ENCODE measurements around the gene ENOPH1.

Gene ENOPH1

GRCh38 chr4:82450966-82451755 lies 20.8 kb downstream of the ENOPH1 start:
- Histone ChIP-seq H3K4me3 (ENCODE audit: low read depth, low read length) (no peak overlapping the region), H3K4me1 (ENCODE audit: control insufficient read depth, insufficient read depth, low read length) (no peaks in the 10 kb centered on the region), H3K9me3 (ENCODE audit: control insufficient read depth, insufficient read depth, low read depth, low read length) (no peaks in the 10 kb centered on the region), H3K36me3 (ENCODE audit: control insufficient read depth in 2 of 2, insufficient read depth in 1 of 2, low read length in 2 of 2) (peaks cover 0 to 68% of the 10 kb centered on the region in 2 experiments), H3K27ac (ENCODE audit: extremely low read depth, low read depth, low read length) (no peak overlapping the region)
- ChIA-PET CTCF (interaction anchor here (0.7 kb wide), 1 partner anchor 12 kb away, joined by 3 read pairs; no protein-coding TSS in a partner anchor), POLR2A (no interaction called here)
- TF ChIP-seq, protein P1, sequence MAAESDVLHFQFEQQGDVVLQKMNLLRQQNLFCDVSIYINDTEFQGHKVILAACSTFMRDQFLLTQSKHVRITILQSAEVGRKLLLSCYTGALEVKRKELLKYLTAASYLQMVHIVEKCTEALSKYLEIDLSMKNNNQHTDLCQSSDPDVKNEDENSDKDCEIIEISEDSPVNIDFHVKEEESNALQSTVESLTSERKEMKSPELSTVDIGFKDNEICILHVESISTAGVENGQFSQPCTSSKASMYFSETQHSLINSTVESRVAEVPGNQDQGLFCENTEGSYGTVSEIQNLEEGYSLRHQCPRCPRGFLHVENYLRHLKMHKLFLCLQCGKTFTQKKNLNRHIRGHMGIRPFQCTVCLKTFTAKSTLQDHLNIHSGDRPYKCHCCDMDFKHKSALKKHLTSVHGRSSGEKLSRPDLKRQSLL (tag by site-specific recombination; IDR thresholded peaks at IDR 0.05): no peak

- Histone ChIP-seq H3K27ac (ENCODE audit: extremely low read depth, low read depth, low read length) (no peak overlapping the region), H3K36me3 (ENCODE audit: control insufficient read depth in 2 of 2, insufficient read depth in 1 of 2, low read length in 2 of 2) (peaks cover 2 to 77% of the 10 kb centered on the region in 2 experiments), H3K4me1 (ENCODE audit: control insufficient read depth, insufficient read depth, low read length) (no peaks in the 10 kb centered on the region), H3K4me3 (ENCODE audit: low read depth, low read length) (no peak overlapping the region), H3K9me3 (ENCODE audit: control insufficient read depth, insufficient read depth, low read depth, low read length) (no peaks in the 10 kb centered on the region)
- POLR2A ChIA-PET: no interaction called here
- TF ChIP-seq ZSCAN30 (tag by site-specific recombination; IDR thresholded peaks at IDR 0.05) (no peak), ZNF626 (tag by site-specific recombination; IDR thresholded peaks at IDR 0.05) (no peak), ZNF629 (tag by site-specific recombination; IDR thresholded peaks at IDR 0.05) (no peak), ZNF747 (tag by site-specific recombination; IDR thresholded peaks at IDR 0.05) (no peak), ZNF202 (tag by site-specific recombination; IDR thresholded peaks at IDR 0.05; ENCODE audit: borderline replicate concordance) (no peak), ZNF211 (tag by site-specific recombination; IDR thresholded peaks at IDR 0.05; ENCODE audit: low read depth) (no peak)
- TF ChIP-seq, protein P2, sequence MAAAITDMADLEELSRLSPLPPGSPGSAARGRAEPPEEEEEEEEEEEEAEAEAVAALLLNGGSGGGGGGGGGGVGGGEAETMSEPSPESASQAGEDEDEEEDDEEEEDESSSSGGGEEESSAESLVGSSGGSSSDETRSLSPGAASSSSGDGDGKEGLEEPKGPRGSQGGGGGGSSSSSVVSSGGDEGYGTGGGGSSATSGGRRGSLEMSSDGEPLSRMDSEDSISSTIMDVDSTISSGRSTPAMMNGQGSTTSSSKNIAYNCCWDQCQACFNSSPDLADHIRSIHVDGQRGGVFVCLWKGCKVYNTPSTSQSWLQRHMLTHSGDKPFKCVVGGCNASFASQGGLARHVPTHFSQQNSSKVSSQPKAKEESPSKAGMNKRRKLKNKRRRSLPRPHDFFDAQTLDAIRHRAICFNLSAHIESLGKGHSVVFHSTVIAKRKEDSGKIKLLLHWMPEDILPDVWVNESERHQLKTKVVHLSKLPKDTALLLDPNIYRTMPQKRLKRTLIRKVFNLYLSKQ (tag by site-specific recombination; IDR thresholded peaks at IDR 0.05; ENCODE audit: borderline replicate concordance): no peak
- TF ChIP-seq, protein P3, sequence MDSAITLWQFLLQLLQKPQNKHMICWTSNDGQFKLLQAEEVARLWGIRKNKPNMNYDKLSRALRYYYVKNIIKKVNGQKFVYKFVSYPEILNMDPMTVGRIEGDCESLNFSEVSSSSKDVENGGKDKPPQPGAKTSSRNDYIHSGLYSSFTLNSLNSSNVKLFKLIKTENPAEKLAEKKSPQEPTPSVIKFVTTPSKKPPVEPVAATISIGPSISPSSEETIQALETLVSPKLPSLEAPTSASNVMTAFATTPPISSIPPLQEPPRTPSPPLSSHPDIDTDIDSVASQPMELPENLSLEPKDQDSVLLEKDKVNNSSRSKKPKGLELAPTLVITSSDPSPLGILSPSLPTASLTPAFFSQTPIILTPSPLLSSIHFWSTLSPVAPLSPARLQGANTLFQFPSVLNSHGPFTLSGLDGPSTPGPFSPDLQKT (IDR thresholded peaks at IDR 0.05; ENCODE audit: borderline replicate concordance, low read depth, low read length): no peak
- CTCF ChIA-PET: interaction anchor here (0.7 kb wide), 1 partner anchor 71 kb away, joined by 4 read pairs; no protein-coding TSS in a partner anchor
Measured at GRCh38 chr4:82452026-82452425, 21.6 kb downstream of the ENOPH1 start.

GRCh38 chr4:82457266-82457665 lies 26.9 kb downstream of the ENOPH1 start:
- ChIA-PET CTCF (no interaction called here), POLR2A (no interaction called here)
- no peaks in the 10 kb centered on the region for H3K9me3 ChIP-seq (ENCODE audit: control insufficient read depth, insufficient read depth, low read depth, low read length)
- TF ChIP-seq SCRT1 (tag by site-specific recombination; IDR thresholded peaks at IDR 0.05; ENCODE audit: borderline replicate concordance) (no peak), ZNF10 (tag by site-specific recombination; IDR thresholded peaks at IDR 0.05) (no peak), HOXA7 (CRISPR knock-in tag; IDR thresholded peaks at IDR 0.05; ENCODE audit: borderline replicate concordance) (no peak), ZFP69B (tag by site-specific recombination; IDR thresholded peaks at IDR 0.05) (no peak), ZNF404 (tag by site-specific recombination; IDR thresholded peaks at IDR 0.05) (no peak), ZNF658 (tag by site-specific recombination; IDR thresholded peaks at IDR 0.05) (no peak), ZXDB (tag by site-specific recombination; IDR thresholded peaks at IDR 0.05) (no peak)
- no peak overlapping the region for H3K27ac ChIP-seq (ENCODE audit: extremely low read depth, low read depth, low read length)
- peaks cover 8 to 76% of the 10 kb centered on the region in 2 experiments for H3K36me3 ChIP-seq (ENCODE audit: control insufficient read depth in 2 of 2, insufficient read depth in 1 of 2, low read length in 2 of 2)
- no peaks in the 10 kb centered on the region for H3K4me1 ChIP-seq (ENCODE audit: control insufficient read depth, insufficient read depth, low read length)
- no peak overlapping the region for H3K4me3 ChIP-seq (ENCODE audit: low read depth, low read length)

All from HEK293 (cell line).